Measurements from ENCODE around the gene DHRS11. TPM values are rescaled to one million over a fixed set of nuclear protein-coding genes. Genes with fewer than 3 reads are reported as not detected.
A peak's percentile ranks its signal among the peaks of the same experiment; 100 is the strongest.

Gene DHRS11, protein sequence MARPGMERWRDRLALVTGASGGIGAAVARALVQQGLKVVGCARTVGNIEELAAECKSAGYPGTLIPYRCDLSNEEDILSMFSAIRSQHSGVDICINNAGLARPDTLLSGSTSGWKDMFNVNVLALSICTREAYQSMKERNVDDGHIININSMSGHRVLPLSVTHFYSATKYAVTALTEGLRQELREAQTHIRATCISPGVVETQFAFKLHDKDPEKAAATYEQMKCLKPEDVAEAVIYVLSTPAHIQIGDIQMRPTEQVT
- polyA plus RNA-seq (2013), result 5.6 and 5.7 TPM in 2 replicates

DNA sequence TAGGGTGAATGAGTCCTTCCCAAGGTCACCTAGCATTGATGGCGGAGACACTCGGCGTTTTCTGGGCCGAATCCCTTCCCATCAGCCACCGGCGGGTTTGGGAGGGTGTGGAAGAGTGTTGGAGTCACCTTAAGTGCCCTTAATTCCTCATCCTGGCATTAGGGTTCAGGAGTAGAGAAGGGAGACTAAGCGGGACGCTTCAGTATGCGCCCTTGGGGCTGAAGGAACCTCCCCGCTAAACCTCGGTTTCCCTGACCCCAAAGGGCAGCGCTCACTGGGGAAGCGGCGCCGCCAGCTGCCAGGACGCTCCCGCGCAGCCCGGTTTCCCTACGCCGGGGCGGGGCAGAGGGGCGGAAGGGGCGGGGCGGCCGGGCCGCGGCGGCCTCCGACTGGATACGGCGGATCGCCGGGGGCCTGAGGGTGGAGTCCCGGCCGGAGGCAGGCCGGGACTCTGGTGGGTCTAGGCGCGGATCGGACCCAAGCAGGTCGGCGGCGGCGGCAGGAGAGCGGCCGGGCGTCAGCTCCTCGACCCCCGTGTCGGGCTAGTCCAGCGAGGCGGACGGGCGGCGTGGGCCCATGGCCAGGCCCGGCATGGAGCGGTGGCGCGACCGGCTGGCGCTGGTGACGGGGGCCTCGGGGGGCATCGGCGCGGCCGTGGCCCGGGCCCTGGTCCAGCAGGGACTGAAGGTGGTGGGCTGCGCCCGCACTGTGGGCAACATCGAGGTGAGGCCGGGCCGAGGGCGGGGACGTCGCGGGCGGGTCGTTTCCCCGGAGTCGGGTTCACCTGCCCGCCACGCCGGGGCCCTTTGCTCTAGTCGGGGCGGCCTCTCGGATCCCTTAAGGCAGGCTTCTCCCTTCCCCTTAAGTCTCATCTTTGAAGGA, at the start of gene DHRS11:
Gene DHRS11, plus strand, starts transcription at position 446 of the 882 bp plus-strand sequence. Its CDS starts 131 bp downstream, at position 577.
- no CpG with 5 or more reads among the region's 87 CpGs for WGBS (ENCODE audit: extremely low coverage, insufficient coverage, insufficient read length)

DNA sequence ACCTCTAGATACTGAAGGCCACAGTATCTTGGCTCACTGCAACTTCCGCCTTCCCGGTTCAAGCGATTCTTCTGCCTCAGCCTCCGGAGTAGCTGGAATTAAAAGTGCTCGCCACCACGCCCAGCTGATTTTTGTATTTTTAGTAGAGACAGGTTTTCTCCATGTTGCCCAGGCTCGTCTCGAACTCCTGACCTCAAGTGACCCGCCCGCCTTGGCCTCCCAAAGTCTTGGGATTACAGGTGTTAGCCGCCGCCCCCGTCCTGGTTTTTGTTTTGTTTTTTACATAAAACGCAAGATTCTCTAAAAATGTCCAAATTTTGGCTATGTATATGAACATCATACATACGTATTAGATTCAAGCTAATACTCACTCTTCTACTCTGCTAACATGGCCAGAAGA, 48.9 kb upstream of the DHRS11 start:
- no CpG with 5 or more reads among the region's 15 CpGs for WGBS (ENCODE audit: extremely low coverage, insufficient coverage, insufficient read length)
- no peak for DNase-seq
- Histone ChIP-seq H3K4ac (ENCODE audit: low read depth, low read length) (no peak overlapping the region), H4K12ac (ENCODE audit: low read depth, low read length) (no peak overlapping the region), H3K79me2 (ENCODE audit: control insufficient read depth, insufficient read depth, low read length, poor library complexity) (peaks cover 16% of the 10 kb centered on the region), H3K9me3 (ENCODE audit: insufficient read depth, low read depth, low read length) (no peaks in the 10 kb centered on the region), H2BK120ac (ENCODE audit: insufficient read depth, low read length, poor library complexity) (no peak overlapping the region), H3K18ac (ENCODE audit: low read length) (no peak overlapping the region), H3K9ac (ENCODE audit: low read length) (no peak overlapping the region), H3K23ac (ENCODE audit: low read length) (no peak overlapping the region), H3K27ac (ENCODE audit: low read depth, low read length) (no peak overlapping the region), H2BK12ac (ENCODE audit: low read length) (no peak overlapping the region), H3K36me3 (ENCODE audit: control insufficient read depth in 1 of 2, insufficient read depth in 2 of 2, low read length in 2 of 2) (peaks cover 0 to 1% of the 10 kb centered on the region in 2 experiments), H3K79me1 (ENCODE audit: low read length) (peaks cover 16% of the 10 kb centered on the region), H2BK5ac (ENCODE audit: low read depth, low read length, poor library complexity) (no peak overlapping the region), H2AFZ (ENCODE audit: insufficient read depth, low read length, poor library complexity) (no peak overlapping the region), H3K4me1 (ENCODE audit: control insufficient read depth in 1 of 2, insufficient read depth in 2 of 2, low read length in 2 of 2) (peaks cover 0 to 3% of the 10 kb centered on the region in 2 experiments), H3K27me3 (ENCODE audit: insufficient read depth, low read length) (no peaks in the 10 kb centered on the region), H4K8ac (ENCODE audit: low read depth, low read length) (no peak overlapping the region), H2AK5ac (ENCODE audit: low read length) (no peak overlapping the region), H3K14ac (ENCODE audit: low read length) (no peak overlapping the region), H3K4me2 (ENCODE audit: low read length) (no peak overlapping the region), H3K4me3 (ENCODE audit: low read depth, low read length) (no peak overlapping the region), H4K91ac (ENCODE audit: low read depth, low read length) (no peak overlapping the region)

More for the DNA sequence above, at the start of gene DHRS11:
- peak within 1 kb of the TSS; percentile 71 for H4K91ac ChIP-seq (ENCODE audit: low read depth, low read length)
- H4K12ac ChIP-seq (ENCODE audit: low read depth, low read length), result peak within 1 kb of the TSS; percentile 67
- H3K4me1 ChIP-seq (ENCODE audit: control insufficient read depth in 1 of 2, insufficient read depth in 2 of 2, low read length in 2 of 2), result peaks cover 19 to 20% of the 10 kb centered on the region in 2 experiments
- H3K36me3 ChIP-seq (ENCODE audit: control insufficient read depth in 1 of 2, insufficient read depth in 2 of 2, low read length in 2 of 2), result peaks cover 9 to 16% of the 10 kb centered on the region in 2 experiments
- H3K14ac ChIP-seq (ENCODE audit: low read length), result peak within 1 kb of the TSS; percentile 79
- H4K8ac ChIP-seq (ENCODE audit: low read depth, low read length), result peak within 1 kb of the TSS; percentile 55
- H3K23ac ChIP-seq (ENCODE audit: low read length), result no peak within 1 kb of the TSS
- peak within 1 kb of the TSS; percentile 70 for H3K4me2 ChIP-seq (ENCODE audit: low read length)
- no peaks in the 10 kb centered on the region for H3K27me3 ChIP-seq (ENCODE audit: insufficient read depth, low read length)
- peak within 1 kb of the TSS; percentile 80 for H3K9ac ChIP-seq (ENCODE audit: low read length)
- peak within 1 kb of the TSS; percentile 86 for H3K4me3 ChIP-seq (ENCODE audit: low read depth, low read length)
- no peaks in the 10 kb centered on the region for H3K9me3 ChIP-seq (ENCODE audit: insufficient read depth, low read depth, low read length)
- peak within 1 kb of the TSS; percentile 48 for H2BK120ac ChIP-seq (ENCODE audit: insufficient read depth, low read length, poor library complexity)
- H3K18ac ChIP-seq (ENCODE audit: low read length), result peak within 1 kb of the TSS; percentile 70
- peak; percentile 50 to 77 for DNase-seq
- H3K79me2 ChIP-seq (ENCODE audit: control insufficient read depth, insufficient read depth, low read length, poor library complexity), result peaks cover 5% of the 10 kb centered on the region
- H2AK5ac ChIP-seq (ENCODE audit: low read length), result peak within 1 kb of the TSS; percentile 21
- peak within 1 kb of the TSS; percentile 85 for H3K4ac ChIP-seq (ENCODE audit: low read depth, low read length)
- H2BK12ac ChIP-seq (ENCODE audit: low read length), result no peak within 1 kb of the TSS
- peak within 1 kb of the TSS; percentile 9 for H3K27ac ChIP-seq (ENCODE audit: low read depth, low read length)
- H2AFZ ChIP-seq (ENCODE audit: insufficient read depth, low read length, poor library complexity), result peak within 1 kb of the TSS; percentile 98
- peaks cover 4% of the 10 kb centered on the region for H3K79me1 ChIP-seq (ENCODE audit: low read length)
- H2BK5ac ChIP-seq (ENCODE audit: low read depth, low read length, poor library complexity), result no peak within 1 kb of the TSS

DNA sequence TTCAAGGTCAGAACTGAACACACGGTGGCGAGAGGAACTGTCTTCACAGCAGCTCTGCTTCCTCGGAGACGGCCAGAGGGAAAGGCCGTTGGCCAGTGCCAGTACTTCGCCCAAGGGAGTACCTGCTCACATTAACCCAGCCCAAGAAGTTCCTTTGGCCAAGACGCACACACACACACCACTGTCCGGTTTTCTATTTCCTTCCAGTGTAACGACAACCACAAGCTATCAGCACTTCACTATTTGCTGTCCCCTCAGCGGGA, 47.7 kb upstream of the DHRS11 start:
- H3K36me3 ChIP-seq (ENCODE audit: control insufficient read depth in 1 of 2, insufficient read depth in 2 of 2, low read length in 2 of 2), result no peaks in the 10 kb centered on the region
- H2BK12ac ChIP-seq (ENCODE audit: low read length), result no peak overlapping the region
- peak overlapping the region; percentile 55 for H2AK5ac ChIP-seq (ENCODE audit: low read length)
- H3K79me1 ChIP-seq (ENCODE audit: low read length), result peaks cover 16% of the 10 kb centered on the region
- peak overlapping the region; percentile 74 for H4K91ac ChIP-seq (ENCODE audit: low read depth, low read length)
- peaks cover 0 to 3% of the 10 kb centered on the region in 2 experiments for H3K4me1 ChIP-seq (ENCODE audit: control insufficient read depth in 1 of 2, insufficient read depth in 2 of 2, low read length in 2 of 2)
- peak overlapping the region; percentile 89 for H3K27ac ChIP-seq (ENCODE audit: low read depth, low read length)
- H2BK5ac ChIP-seq (ENCODE audit: low read depth, low read length, poor library complexity), result peak overlapping the region; percentile 71
- DNase-seq, result peak in 1 of 2 donors; percentile 41
- peak overlapping the region; percentile 97 for H3K9ac ChIP-seq (ENCODE audit: low read length)
- peak overlapping the region; percentile 83 for H3K18ac ChIP-seq (ENCODE audit: low read length)
- H2AFZ ChIP-seq (ENCODE audit: insufficient read depth, low read length, poor library complexity), result peak overlapping the region; percentile 9
- H3K79me2 ChIP-seq (ENCODE audit: control insufficient read depth, insufficient read depth, low read length, poor library complexity), result peaks cover 16% of the 10 kb centered on the region
- peak overlapping the region; percentile 80 for H4K12ac ChIP-seq (ENCODE audit: low read depth, low read length)
- peak overlapping the region; percentile 24 for H2BK120ac ChIP-seq (ENCODE audit: insufficient read depth, low read length, poor library complexity)
- no peaks in the 10 kb centered on the region for H3K27me3 ChIP-seq (ENCODE audit: insufficient read depth, low read length)
- WGBS (ENCODE audit: extremely low coverage, insufficient coverage, insufficient read length), result no CpG with 5 or more reads among the region's 10 CpGs
- H3K23ac ChIP-seq (ENCODE audit: low read length), result no peak overlapping the region
- peak overlapping the region; percentile 96 for H3K4me3 ChIP-seq (ENCODE audit: low read depth, low read length)
- H4K8ac ChIP-seq (ENCODE audit: low read depth, low read length), result peak overlapping the region; percentile 97
- no peaks in the 10 kb centered on the region for H3K9me3 ChIP-seq (ENCODE audit: insufficient read depth, low read depth, low read length)
- H3K4me2 ChIP-seq (ENCODE audit: low read length), result peak overlapping the region; percentile 87
- peak overlapping the region; percentile 59 for H3K14ac ChIP-seq (ENCODE audit: low read length)
- H3K4ac ChIP-seq (ENCODE audit: low read depth, low read length), result peak overlapping the region; percentile 40

GRCh38 chr17:36544307-36545076, 47.2 kb upstream of the DHRS11 start, which contains the start of gene GGNBP2:
GGNBP2 (plus strand) TSS chr17:36544919; CDS start chr17:36545725, 806 bp downstream.
- H3K23ac ChIP-seq (ENCODE audit: low read length), result no peak within 1 kb of the TSS
- peak within 1 kb of the TSS; percentile 96 for H3K4me3 ChIP-seq (ENCODE audit: low read depth, low read length)
- no peaks in the 10 kb centered on the region for H3K27me3 ChIP-seq (ENCODE audit: insufficient read depth, low read length)
- peak within 1 kb of the TSS; percentile 96 for H3K27ac ChIP-seq (ENCODE audit: low read depth, low read length)
- H3K4me1 ChIP-seq (ENCODE audit: control insufficient read depth in 1 of 2, insufficient read depth in 2 of 2, low read length in 2 of 2), result peaks cover 0 to 3% of the 10 kb centered on the region in 2 experiments
- no peaks in the 10 kb centered on the region for H3K9me3 ChIP-seq (ENCODE audit: insufficient read depth, low read depth, low read length)
- H4K91ac ChIP-seq (ENCODE audit: low read depth, low read length), result peak within 1 kb of the TSS; percentile 98
- no peaks in the 10 kb centered on the region for H3K36me3 ChIP-seq (ENCODE audit: control insufficient read depth in 1 of 2, insufficient read depth in 2 of 2, low read length in 2 of 2)
- H4K8ac ChIP-seq (ENCODE audit: low read depth, low read length), result peak within 1 kb of the TSS; percentile 97
- peak within 1 kb of the TSS; percentile 98 for H3K9ac ChIP-seq (ENCODE audit: low read length)
- peak within 1 kb of the TSS; percentile 93 for H3K4ac ChIP-seq (ENCODE audit: low read depth, low read length)
- peak within 1 kb of the TSS; percentile 82 for H2BK5ac ChIP-seq (ENCODE audit: low read depth, low read length, poor library complexity)
- peak within 1 kb of the TSS; percentile 81 for H2AK5ac ChIP-seq (ENCODE audit: low read length)
- H3K14ac ChIP-seq (ENCODE audit: low read length), result peak within 1 kb of the TSS; percentile 95
- H2BK120ac ChIP-seq (ENCODE audit: insufficient read depth, low read length, poor library complexity), result peak within 1 kb of the TSS; percentile 80
- peak within 1 kb of the TSS; percentile 53 for H2AFZ ChIP-seq (ENCODE audit: insufficient read depth, low read length, poor library complexity)
- H3K4me2 ChIP-seq (ENCODE audit: low read length), result peak within 1 kb of the TSS; percentile 88
- H3K79me2 ChIP-seq (ENCODE audit: control insufficient read depth, insufficient read depth, low read length, poor library complexity), result peaks cover 16% of the 10 kb centered on the region
- no CpG with 5 or more reads among the region's 71 CpGs for WGBS (ENCODE audit: extremely low coverage, insufficient coverage, insufficient read length)
- H3K79me1 ChIP-seq (ENCODE audit: low read length), result peaks cover 16% of the 10 kb centered on the region
- peak within 1 kb of the TSS; percentile 95 for H3K18ac ChIP-seq (ENCODE audit: low read length)
- no peak within 1 kb of the TSS for H2BK12ac ChIP-seq (ENCODE audit: low read length)
- peak; percentile 87 to 91 for DNase-seq
- peak within 1 kb of the TSS; percentile 95 for H4K12ac ChIP-seq (ENCODE audit: low read depth, low read length)
